HEK293 (cell line): ENCODE results near the gene B3GALT5.

Experiments
- KLF1 ChIP-seq: fragments of 450-650 bp; formaldehyde crosslinking; IDR thresholded peaks from 2 replicates; pipeline ENCODE4 v1.5.1; 2016; ENCODE audit warnings: missing biosample characterization, missing genetic modification characterization
- SP2 ChIP-seq: fragments of 450-650 bp; formaldehyde crosslinking; IDR thresholded peaks from 2 replicates; pipeline ENCODE4 v1.5.1; 2016; ENCODE audit warnings: missing biosample characterization, missing genetic modification characterization
- TCF7L2 ChIP-seq: IDR thresholded peaks from 2 replicates; pipeline ENCODE4 v1.6.1; 2011; ENCODE audit warnings: low read depth, mild to moderate bottlenecking, inconsistent platforms, low read length, moderate library complexity, borderline replicate concordance
- ZFHX2 ChIP-seq: fragments of 450-650 bp; formaldehyde crosslinking; conservative IDR thresholded peaks from 2 replicates; pipeline ENCODE4 v1.5.1; 2016; ENCODE audit warnings: missing biosample characterization, missing genetic modification characterization
- ZNF274 ChIP-seq, 2 experiments: fragments of 200-500 bp in 1 of 2; fragments of 450-650 bp in 1 of 2; sonication (Bioruptor generic) in 1 of 2; formaldehyde crosslinking in 1 of 2; IDR thresholded peaks; 2 replicates each; pipeline versions ENCODE4 v1.5.1 to v1.6.1; 2014 to 2016; ENCODE audit warnings: borderline replicate concordance in 1 of 2, inconsistent platforms in 1 of 2, low read length in 1 of 2, missing biosample characterization in 1 of 2, missing genetic modification characterization in 1 of 2
- ZNF776 ChIP-seq: fragments of 450-650 bp; formaldehyde crosslinking; IDR thresholded peaks from 2 replicates; pipeline ENCODE4 v1.5.0; 2017; ENCODE audit warnings: missing biosample characterization, missing genetic modification characterization, borderline replicate concordance
- TF ChIP-seq, protein P1 (sequence below): fragments of 450-650 bp; formaldehyde crosslinking; IDR thresholded peaks from 2 replicates; pipeline ENCODE4 v1.5.1; 2017; ENCODE audit warnings: missing biosample characterization, missing genetic modification characterization
- TF ChIP-seq, protein P2 (sequence below): fragments of 450-650 bp; formaldehyde crosslinking; IDR thresholded peaks from 2 replicates; pipeline ENCODE4 v1.5.1; 2016; ENCODE audit warnings: missing biosample characterization, missing genetic modification characterization
- TF ChIP-seq, protein P3 (sequence below): fragments of 450-650 bp; formaldehyde crosslinking; IDR thresholded peaks from 2 replicates; pipeline ENCODE4 v1.5.1; 2016; ENCODE audit warnings: missing biosample characterization, missing genetic modification characterization, low read depth

DNA sequence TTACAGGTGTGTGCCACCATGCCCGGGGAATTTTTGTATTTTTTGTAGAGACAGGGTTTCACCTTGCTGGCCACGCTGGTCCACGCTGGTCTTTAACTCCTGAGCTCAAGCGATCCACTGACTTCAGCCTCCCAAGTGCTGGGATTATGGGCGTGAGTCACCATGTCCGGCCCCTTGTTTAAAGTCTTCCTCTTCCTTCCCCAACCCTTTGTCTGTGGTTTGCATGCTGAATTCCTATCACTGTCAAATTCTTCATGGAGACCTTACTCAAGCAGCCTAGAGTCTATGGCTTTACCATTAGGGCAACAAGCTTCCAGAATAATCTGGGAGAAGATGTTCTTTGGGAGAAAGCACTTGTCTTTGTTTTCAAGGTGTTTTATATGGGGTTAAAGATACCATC is 34.7 kb downstream of the B3GALT5 start:
- no peak for TF ChIP-seq ZFHX2
- TF ChIP-seq, protein P1, sequence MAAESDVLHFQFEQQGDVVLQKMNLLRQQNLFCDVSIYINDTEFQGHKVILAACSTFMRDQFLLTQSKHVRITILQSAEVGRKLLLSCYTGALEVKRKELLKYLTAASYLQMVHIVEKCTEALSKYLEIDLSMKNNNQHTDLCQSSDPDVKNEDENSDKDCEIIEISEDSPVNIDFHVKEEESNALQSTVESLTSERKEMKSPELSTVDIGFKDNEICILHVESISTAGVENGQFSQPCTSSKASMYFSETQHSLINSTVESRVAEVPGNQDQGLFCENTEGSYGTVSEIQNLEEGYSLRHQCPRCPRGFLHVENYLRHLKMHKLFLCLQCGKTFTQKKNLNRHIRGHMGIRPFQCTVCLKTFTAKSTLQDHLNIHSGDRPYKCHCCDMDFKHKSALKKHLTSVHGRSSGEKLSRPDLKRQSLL (tag by site-specific recombination): no peak
- TF ChIP-seq, protein P2, sequence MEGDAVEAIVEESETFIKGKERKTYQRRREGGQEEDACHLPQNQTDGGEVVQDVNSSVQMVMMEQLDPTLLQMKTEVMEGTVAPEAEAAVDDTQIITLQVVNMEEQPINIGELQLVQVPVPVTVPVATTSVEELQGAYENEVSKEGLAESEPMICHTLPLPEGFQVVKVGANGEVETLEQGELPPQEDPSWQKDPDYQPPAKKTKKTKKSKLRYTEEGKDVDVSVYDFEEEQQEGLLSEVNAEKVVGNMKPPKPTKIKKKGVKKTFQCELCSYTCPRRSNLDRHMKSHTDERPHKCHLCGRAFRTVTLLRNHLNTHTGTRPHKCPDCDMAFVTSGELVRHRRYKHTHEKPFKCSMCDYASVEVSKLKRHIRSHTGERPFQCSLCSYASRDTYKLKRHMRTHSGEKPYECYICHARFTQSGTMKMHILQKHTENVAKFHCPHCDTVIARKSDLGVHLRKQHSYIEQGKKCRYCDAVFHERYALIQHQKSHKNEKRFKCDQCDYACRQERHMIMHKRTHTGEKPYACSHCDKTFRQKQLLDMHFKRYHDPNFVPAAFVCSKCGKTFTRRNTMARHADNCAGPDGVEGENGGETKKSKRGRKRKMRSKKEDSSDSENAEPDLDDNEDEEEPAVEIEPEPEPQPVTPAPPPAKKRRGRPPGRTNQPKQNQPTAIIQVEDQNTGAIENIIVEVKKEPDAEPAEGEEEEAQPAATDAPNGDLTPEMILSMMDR (tag by site-specific recombination): no peak
- TF ChIP-seq, protein P3, sequence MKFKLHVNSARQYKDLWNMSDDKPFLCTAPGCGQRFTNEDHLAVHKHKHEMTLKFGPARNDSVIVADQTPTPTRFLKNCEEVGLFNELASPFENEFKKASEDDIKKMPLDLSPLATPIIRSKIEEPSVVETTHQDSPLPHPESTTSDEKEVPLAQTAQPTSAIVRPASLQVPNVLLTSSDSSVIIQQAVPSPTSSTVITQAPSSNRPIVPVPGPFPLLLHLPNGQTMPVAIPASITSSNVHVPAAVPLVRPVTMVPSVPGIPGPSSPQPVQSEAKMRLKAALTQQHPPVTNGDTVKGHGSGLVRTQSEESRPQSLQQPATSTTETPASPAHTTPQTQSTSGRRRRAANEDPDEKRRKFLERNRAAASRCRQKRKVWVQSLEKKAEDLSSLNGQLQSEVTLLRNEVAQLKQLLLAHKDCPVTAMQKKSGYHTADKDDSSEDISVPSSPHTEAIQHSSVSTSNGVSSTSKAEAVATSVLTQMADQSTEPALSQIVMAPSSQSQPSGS (tag by site-specific recombination): no peak
- no peak for TF ChIP-seq ZNF776 (tag by site-specific recombination)
- no peak for TF ChIP-seq KLF1 (tag by site-specific recombination)
- TF ChIP-seq TCF7L2: no peak
- TF ChIP-seq SP2: no peak
- no peak for TF ChIP-seq ZNF274 (IDR thresholded peaks at IDR 0.05; ENCODE audit: low read length)
- TF ChIP-seq ZNF274 (tag by site-specific recombination; IDR thresholded peaks at IDR 0.05; ENCODE audit: borderline replicate concordance): no peak
